Measurements from ENCODE around the gene SHROOM4.

Gene SHROOM4

GRCh38 chrX:50776248-50776647, 37.7 kb downstream of the SHROOM4 start:
- DNase-seq, result no peak

- DNase-seq, result no peak
Measured at GRCh38 chrX:50771382-50771781, 42.6 kb downstream of the SHROOM4 start.

- no peak for DNase-seq
Measured at GRCh38 chrX:50770702-50771101, 43.3 kb downstream of the SHROOM4 start.

- no peak for DNase-seq
Measured at GRCh38 chrX:50769389-50770063, 44.5 kb downstream of the SHROOM4 start.

GRCh38 chrX:50768801-50769200, 45.2 kb downstream of the SHROOM4 start:
- DNase-seq, result no peak

GRCh38 chrX:50765986-50766385, 48.0 kb downstream of the SHROOM4 start:
- no peak for DNase-seq

- no peak for DNase-seq
Measured at GRCh38 chrX:50762578-50762977, 51.4 kb downstream of the SHROOM4 start.

GRCh38 chrX:50756276-50756675, 57.7 kb downstream of the SHROOM4 start:
- no peak for DNase-seq

GRCh38 chrX:50751091-50751490, 62.9 kb downstream of the SHROOM4 start:
- no peak for DNase-seq

GRCh38 chrX:50747471-50747900, 66.5 kb downstream of the SHROOM4 start:
- no peak for DNase-seq

GRCh38 chrX:50736656-50737055, 77.3 kb downstream of the SHROOM4 start:
- DNase-seq, result no peak

GRCh38 chrX:50726296-50726695, 87.7 kb downstream of the SHROOM4 start:
- DNase-seq, result no peak

- no peak for DNase-seq
Measured at GRCh38 chrX:50725310-50725709, 88.7 kb downstream of the SHROOM4 start.

GRCh38 chrX:50723006-50723405, 91.0 kb downstream of the SHROOM4 start:
- no peak for DNase-seq

- no peak for DNase-seq
Measured at GRCh38 chrX:50721764-50722521, 92.1 kb downstream of the SHROOM4 start.

GRCh38 chrX:50719614-50720013, 94.4 kb downstream of the SHROOM4 start:
- no peak for DNase-seq

- DNase-seq, result no peak
Measured at GRCh38 chrX:50718776-50719175, 95.2 kb downstream of the SHROOM4 start.

GRCh38 chrX:50716706-50717105, 97.3 kb downstream of the SHROOM4 start:
- no peak for DNase-seq

- DNase-seq, result no peak
Measured at GRCh38 chrX:50712777-50713176, 101.2 kb downstream of the SHROOM4 start.

GRCh38 chrX:50711907-50712306, 102.1 kb downstream of the SHROOM4 start:
- DNase-seq, result no peak

GRCh38 chrX:50707955-50708699, 105.9 kb downstream of the SHROOM4 start:
- DNase-seq, result no peak

- DNase-seq, result no peak
Measured at GRCh38 chrX:50707405-50707804, 106.6 kb downstream of the SHROOM4 start.

GRCh38 chrX:50705042-50705441, 109.0 kb downstream of the SHROOM4 start:
- no peak for DNase-seq

GRCh38 chrX:50704360-50704759, 109.6 kb downstream of the SHROOM4 start:
- no peak for DNase-seq

All from NCI-H2171 treated with DMSO at 0.1 percent for 48 hours (cell line).